ENCODE measurements around the gene TAC4.

GRCh38 chr17:49845321-49845720, 2.5 kb downstream of the TAC4 start:
- TF ChIP-seq EP300 (IDR thresholded peaks at IDR 0.05) (no peak), POLR2A (IDR thresholded peaks at IDR 0.05) (no peak), CTCF (IDR thresholded peaks at IDR 0.05) (no peak)

Data from tibial nerve (tissue), 4 donors.